Stimulated activated CD8-positive, alpha-beta memory T cell treated with anti-CD3 and anti-CD28 coated beads, Interleukin-4, amount 100 ng/mL, for 48 hours (primary cell): ENCODE measurements around the gene ARHGEF3.

Experiments used
- DNase-seq: peaks from one replicate; pipeline ENCODE4 v3.0.0-alpha.2; 2020

The ARHGEF3 gene

DNA sequence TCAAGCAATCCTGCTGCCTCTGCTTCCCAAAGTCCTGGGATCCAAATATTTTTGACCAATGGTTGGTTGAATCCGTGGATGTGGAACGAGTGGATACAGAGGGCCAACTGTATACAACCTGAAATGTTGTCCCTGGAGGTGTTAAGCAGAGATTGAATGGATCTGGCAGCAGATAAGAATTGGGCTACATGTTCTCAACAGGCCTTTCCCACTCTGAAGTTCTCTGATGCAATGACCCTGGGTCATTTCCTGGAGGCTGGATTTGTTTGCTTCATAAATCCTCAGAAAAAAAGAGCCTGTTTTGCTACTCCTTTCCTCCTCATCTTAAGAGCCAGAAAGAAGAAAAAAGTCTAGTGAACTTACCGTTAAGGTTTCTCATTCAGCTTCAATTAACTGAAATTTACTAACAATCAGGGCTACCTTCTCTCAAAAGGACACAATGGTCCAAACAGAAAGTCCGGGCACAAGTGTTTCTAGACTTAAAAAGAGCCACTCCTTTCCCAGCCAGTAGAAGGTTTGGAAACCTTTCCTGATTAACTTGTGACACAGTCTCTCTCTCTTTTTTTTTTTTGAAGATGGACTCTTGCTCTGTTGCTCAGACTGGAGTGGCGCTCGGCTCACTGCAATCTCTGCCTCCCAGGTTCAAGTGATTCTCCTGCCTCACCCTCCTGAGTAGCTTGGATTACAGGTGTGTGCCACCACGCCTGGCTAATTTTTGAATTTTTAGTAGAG lies 6.5 kb downstream of the ARHGEF3 start:
- no peak for DNase-seq

- peak; percentile 28 for DNase-seq
Measured at GRCh38 chr3:56792193-56792592, 9.6 kb downstream of the ARHGEF3 start.

GRCh38 chr3:56790016-56790821 lies 11.5 kb downstream of the ARHGEF3 start:
- peak; percentile 33 for DNase-seq

- peak; percentile 24 for DNase-seq
Measured at GRCh38 chr3:56789076-56789475, 12.7 kb downstream of the ARHGEF3 start.

DNA sequence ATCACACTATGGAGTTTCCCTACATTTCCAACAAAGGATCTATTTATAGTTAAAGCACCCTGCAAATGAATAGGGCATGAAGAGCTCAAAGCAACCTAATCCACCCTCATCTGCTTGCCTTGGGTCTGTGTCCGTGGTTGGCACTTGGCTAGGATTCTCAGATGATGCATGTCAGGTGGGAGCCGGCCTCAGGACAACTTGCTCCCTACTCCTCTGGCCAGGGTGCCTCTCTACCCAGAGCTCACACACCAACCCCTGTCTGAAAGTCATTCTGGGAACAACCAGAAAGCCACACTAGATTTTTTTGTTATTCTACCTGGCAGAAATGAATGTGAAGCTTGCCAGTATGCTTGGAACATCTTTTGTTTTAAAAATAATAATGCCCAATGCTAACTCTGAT lies 13.2 kb downstream of the ARHGEF3 start:
- peak; percentile 52 for DNase-seq

DNA sequence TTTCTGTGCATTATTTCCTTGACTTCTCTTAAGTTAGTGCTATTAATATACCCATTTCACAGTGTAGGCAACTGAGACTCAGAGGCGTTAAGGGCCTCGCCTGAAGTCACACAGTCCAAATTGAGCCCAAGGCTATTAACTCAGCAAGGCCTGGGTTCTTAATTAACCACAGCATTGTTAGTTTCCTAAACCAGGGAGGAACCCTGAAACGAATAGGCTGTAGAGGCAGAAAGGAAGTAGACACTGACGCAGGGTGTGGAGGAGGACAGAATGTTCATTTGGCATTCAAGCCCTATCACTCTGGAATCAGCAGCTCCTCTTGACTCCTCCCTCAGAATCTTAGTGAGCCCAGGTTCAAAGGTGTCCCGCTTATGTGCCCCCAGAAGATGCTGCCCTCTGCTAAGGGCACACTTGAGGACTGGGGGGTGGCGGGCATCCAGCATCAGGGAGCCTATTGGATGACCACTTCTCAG lies 13.9 kb downstream of the ARHGEF3 start:
- peak; percentile 45 for DNase-seq

GRCh38 chr3:56787258-56787775 lies 14.4 kb downstream of the ARHGEF3 start:
- DNase-seq: peak; percentile 23

DNA sequence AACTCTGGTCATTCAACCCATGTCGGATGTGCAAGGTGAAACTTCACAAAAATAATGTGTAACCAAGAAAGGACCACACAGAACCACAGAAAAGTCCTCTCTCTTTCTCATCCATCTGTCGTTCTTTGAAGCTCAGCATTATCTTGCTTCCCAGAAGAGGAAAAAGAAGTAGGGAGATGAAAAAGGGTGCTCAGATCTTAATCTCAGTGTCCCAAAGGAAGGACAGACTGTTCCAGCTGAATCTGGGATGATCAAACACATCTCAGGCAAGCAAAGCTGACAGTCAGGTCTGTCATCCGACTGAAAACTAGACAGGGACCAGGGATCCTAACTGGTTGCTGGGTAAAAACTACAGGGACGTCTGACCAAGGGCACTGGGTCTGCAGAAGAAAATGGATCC lies 16.2 kb downstream of the ARHGEF3 start:
- DNase-seq: no peak

DNA sequence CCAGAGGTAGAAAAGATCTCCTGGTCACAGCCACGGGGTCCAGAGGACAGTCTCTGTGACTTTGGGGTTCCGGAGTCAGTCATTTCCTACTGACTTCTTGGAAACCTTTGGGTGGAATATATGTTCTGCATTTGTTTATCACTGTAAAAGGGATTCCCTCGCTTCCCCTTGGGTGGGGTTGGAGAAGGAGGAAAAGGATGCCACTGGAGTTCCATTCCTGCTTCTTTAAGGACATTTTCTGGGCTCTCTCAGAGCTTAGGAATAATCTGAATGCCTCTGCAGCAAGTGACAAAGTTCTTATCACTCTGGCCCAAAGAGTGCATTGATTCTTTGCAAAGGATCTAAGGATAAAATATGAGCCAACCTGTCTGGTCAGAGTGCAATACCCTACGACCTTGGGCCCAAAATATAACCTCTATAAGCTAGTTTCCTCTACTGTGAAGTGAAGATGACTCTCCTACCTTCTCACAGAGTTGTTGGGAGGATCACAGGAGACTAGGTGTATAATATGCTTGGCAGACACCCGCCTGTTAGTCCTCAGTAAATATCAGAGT lies 17.2 kb downstream of the ARHGEF3 start:
- no peak for DNase-seq

DNA sequence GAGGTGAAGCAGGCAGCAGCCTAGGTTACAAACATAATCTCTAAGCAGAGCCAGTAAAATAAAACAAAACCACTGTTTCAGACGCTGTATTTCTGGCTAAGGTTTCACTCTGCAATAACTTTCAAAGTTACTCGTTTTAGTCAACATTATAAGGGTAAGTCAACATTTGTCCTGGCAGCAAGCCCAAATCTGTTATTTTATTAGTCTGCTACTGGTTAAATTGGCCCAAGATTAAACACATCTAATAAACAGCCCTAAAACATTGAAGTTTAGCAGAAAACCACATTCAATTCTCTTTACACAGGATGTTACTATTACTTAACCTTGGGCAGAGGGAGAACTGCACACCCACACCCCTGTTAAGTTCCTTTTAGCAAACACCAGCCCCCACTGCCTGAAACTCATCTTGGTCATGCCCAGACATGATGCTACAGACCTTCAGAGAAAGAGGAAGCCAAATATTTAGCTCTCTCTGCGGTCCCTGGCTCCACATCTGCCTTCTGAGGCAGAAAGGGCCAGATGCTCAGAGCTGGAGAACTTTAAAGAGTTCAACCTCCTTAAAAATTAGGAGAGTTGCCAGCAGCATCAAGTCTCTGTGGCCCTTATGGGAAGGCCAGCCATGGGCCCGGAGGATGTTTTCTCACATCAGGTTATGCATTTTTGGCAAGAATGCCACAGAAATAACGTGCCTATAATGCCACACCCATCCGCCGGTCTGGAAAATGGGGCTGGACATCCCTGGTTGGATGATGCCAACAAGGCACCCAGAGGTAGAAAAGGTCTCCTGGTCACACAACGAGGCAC lies 17.9 kb downstream of the ARHGEF3 start:
- DNase-seq: peak; percentile 73

DNA sequence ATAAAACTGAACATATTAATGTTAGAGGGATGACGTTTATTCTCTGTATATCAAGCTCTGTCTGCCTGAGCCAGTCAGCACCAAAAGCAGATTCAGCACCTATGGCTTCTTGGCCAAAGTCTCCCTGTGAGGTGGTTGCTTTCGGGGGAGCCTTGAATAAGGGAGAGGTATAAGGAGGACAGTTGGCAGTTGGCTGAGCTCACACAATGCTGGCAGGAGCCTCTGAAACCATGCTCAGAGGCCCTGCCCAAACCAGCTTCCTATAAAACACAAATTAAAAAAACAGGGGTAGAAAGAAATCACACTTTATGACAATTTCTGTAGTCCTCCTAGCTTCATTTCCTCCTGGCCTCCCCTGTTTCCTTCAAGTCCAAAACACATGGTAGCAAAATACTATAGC lies 18.8 kb downstream of the ARHGEF3 start:
- peak; percentile 36 for DNase-seq

DNA sequence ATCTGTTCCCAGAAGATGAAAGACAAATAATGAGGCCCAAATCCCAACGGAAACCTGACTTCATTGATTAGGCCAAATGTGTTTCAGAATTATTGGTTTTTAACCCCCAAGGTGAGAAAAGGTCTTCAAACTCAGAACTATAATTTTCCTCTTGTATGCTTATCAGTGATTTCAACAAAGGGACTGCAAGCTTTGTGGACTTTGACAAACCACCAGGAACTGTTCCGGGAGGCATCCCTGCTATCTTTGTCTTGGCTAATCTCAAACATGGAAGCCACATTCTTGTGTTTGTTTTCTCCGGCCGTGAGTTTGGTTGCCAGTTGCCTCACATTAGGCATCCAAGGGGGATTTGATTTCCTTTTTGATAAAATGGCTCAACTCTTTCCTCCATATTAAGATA lies 19.5 kb downstream of the ARHGEF3 start:
- DNase-seq: no peak

DNA sequence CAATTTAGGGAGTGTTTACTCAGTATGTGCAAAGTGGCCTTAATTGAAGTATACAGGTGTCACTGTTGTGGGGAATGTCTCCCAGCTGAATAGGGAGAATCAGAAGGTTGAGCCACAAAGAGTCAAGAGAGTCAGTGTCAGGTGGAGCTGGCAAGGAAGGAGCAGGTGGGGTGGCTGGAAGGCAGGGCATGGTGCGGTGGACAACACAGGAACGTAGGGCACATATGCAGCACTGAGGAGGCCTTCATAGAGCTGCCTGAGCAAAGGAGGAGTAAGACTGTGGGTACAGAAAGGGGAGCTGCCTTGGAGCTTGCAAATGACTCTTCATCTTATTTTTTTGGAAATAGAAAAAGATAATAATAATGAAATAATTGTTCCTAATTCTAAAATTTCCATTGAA lies 20.0 kb downstream of the ARHGEF3 start:
- DNase-seq: no peak

- no peak for DNase-seq
Measured at GRCh38 chr3:56780936-56781335, 20.8 kb downstream of the ARHGEF3 start.

GRCh38 chr3:56778893-56779292 lies 22.9 kb downstream of the ARHGEF3 start:
- DNase-seq: no peak

GRCh38 chr3:56776556-56776950 lies 25.2 kb downstream of the ARHGEF3 start:
- DNase-seq: no peak

GRCh38 chr3:56775838-56776555 lies 25.8 kb downstream of the ARHGEF3 start:
- DNase-seq: no peak

- no peak for DNase-seq
Measured at GRCh38 chr3:56775445-56775837, 26.3 kb downstream of the ARHGEF3 start.

DNA sequence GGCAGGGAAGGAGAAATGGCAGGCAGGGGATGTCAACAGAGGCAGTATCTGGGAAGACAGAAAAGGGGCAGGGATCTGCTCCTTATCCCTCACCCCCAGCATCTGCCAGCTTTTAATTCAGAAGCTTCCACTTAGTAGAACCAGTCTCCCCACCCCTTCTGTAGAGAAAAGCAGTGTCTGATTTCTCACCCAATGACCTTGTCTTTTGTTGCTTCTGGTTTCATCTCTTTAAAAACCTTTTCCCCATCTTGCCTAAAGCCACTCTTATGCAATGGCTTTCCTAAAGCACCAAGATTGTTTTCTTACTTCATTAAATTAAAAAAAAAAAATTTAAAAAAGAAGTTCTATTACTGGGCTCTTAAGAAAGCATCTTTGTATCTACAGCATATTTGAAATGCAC lies 27.8 kb downstream of the ARHGEF3 start:
- DNase-seq: no peak

DNA sequence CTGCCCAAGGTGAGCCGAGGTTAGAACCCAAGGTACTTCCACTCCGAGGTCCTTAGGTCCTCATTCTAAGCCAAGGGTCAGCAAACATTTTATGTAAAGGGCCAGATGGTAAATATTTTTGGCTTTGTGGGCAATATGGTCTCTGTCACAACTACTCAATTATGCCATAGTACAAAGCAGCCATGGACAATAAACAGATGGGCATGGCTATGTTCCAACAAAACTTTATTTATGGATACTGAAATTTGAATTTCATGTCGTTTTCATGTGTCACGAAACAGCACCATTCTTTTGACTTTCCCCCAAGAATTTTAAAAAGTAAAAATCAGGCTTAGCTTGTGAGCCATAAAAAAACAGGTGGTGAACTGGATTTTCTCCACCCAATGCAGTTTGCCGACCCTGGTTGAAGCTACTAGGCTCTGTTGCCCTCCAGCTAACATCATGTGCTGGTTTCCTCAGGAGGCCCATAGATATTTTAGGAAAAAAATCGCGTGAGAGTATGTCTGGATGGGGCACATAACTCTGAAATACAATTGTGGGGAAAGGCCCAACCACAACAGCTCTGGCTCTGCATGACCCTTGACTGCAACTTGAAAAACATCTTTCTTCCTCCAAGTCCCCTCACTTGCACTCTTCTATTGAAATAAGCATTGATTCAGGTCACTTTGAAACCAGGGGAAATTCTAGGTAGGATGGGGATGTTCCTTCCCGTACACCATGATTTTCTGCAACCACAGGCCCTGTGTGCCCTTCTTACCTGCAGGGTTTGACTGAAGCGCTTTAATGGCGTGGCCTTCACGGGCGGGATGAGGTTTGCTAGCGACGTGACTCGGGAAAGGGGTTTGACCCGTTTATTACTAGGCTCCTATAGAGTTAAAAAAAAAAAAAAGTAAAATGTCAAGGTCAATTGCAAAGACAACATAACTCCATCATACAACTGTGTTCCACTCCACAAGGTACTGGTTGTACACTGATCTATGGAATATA lies 28.5 kb downstream of the ARHGEF3 start:
- DNase-seq: no peak

DNA sequence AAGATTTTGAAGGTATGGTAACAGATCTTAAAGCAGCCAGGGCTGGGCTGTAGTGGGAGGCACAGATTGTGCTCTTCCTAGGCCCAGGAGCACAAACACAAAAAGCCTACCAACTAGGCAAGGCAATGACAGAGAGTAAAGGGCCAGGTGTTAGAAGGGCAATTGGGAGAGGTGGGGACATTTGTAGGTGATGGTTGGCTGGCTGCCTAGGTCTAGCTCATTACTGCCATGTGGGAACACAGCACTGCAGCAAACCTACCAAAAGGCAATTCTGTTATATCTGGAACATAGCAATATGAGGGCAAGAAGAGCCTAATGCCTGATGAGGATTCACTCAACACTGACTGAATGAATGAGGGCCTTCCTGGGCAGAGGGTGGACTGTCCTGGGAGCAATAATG lies 30.4 kb downstream of the ARHGEF3 start:
- no peak for DNase-seq
